B cell (primary cell): ENCODE measurements around the gene PARD3B. TPM values are rescaled to one million over a fixed set of nuclear protein-coding genes. Genes with fewer than 3 reads are reported as not detected.

Experiments used
- ATAC-seq: fragments of 200-7000 bp; cut with Tn5 transposase; one replicate; pipeline ENCODE4 v1.10.0; 2021; ENCODE audit warnings: low read depth, mild to moderate bottlenecking, moderate number of reproducible peaks, moderate library complexity
- CTCF ChIA-PET: fragments of 350-600 bp; sonication (Branson Sonifier 250); formaldehyde crosslinking; loops from one replicate; lab custom pipeline; 2021; ENCODE audit warnings: antibody characterized with exemption, inconsistent platforms; lab: Charles Lee
- POLR2A ChIA-PET: fragments of 350-600 bp; sonication (Branson Sonifier 250); formaldehyde crosslinking; loops from one replicate; lab custom pipeline; 2021; ENCODE audit warnings: antibody characterized with exemption; lab: Charles Lee
- DNase-seq: peaks from one replicate; pipeline ENCODE4 v3.0.0; 2013
- H2AFZ ChIP-seq: 2 replicates; pipeline ENCODE4 v1.6.1; 2012; ENCODE audit warnings: mild to moderate bottlenecking, low read depth, low read length; ENCODE audit not compliant: insufficient read depth, poor library complexity, severe bottlenecking
- H3K27ac ChIP-seq, 2 donors: 1 replicate in 1 of 2; 2 replicates in 1 of 2; pipeline ENCODE4 v1.5.1; 2012 to 2013; ENCODE audit warnings: low read length in 2 of 2, mild to moderate bottlenecking in 2 of 2, moderate library complexity in 1 of 2
- H3K27me3 ChIP-seq, 4 experiments: fragments of 200-600 bp in 1 of 4; sonication (generic) in 1 of 4; replicated peaks in 1 of 4; 1 replicate in 2 of 4; 2 replicates in 2 of 4; pipeline versions ENCODE4 v1.6.1 to v1.7.0; 2013 to 2016; ENCODE audit warnings: low read length in 3 of 4, mild to moderate bottlenecking in 2 of 4, mixed read lengths in 1 of 4, moderate library complexity in 1 of 4; ENCODE audit not compliant: insufficient read depth in 4 of 4, control insufficient read depth in 3 of 4; ENCODE audit errors: control extremely low read depth in 1 of 4
- H3K36me3 ChIP-seq, 2 experiments: replicated peaks in 1 of 2; 1 replicate in 1 of 2; 2 replicates in 1 of 2; pipeline versions ENCODE4 v1.6.1 to v1.7.1; 2013; ENCODE audit warnings: low read length in 1 of 2; ENCODE audit not compliant: insufficient read depth in 2 of 2, control insufficient read depth in 1 of 2; ENCODE audit errors: control extremely low read depth in 1 of 2, extremely low read depth in 1 of 2
- H3K4me1 ChIP-seq, 2 donors: fragments of 200-600 bp in 1 of 2; sonication (generic) in 1 of 2; 1 replicate in 1 of 2; 2 replicates in 1 of 2; pipeline versions ENCODE4 v1.5.1 to v1.6.1; 2013 to 2017; ENCODE audit warnings: low read length in 2 of 2; ENCODE audit not compliant: control insufficient read depth in 2 of 2, insufficient read depth in 2 of 2
- H3K4me2 ChIP-seq: replicated peaks from 2 replicates; pipeline ENCODE3; 2012; ENCODE audit warnings: mild to moderate bottlenecking, low read depth, low read length; ENCODE audit not compliant: poor library complexity, severe bottlenecking
- H3K4me3 ChIP-seq, 5 experiments: fragments of 200-600 bp in 1 of 5; sonication (generic) in 1 of 5; 1 replicate in 3 of 5; 2 replicates in 2 of 5; pipeline versions ENCODE4 v1.5.1 to v1.7.0; 2011 to 2016; ENCODE audit warnings: low read length in 4 of 5, mild to moderate bottlenecking in 4 of 5, low read depth in 2 of 5, control low read depth in 1 of 5, moderate library complexity in 1 of 5; ENCODE audit not compliant: insufficient read depth in 1 of 5; ENCODE audit errors: control extremely low read depth in 1 of 5, extremely low read depth in 1 of 5
- H3K79me2 ChIP-seq: fragments of 200-600 bp; sonication (generic); one replicate; pipeline ENCODE4 v1.6.0; 2016; ENCODE audit warnings: low read length; ENCODE audit not compliant: control insufficient read depth, insufficient read depth
- H3K9ac ChIP-seq: fragments of 200-600 bp; sonication (generic); 2 replicates; pipeline ENCODE4 v1.6.1; 2017; ENCODE audit warnings: mild to moderate bottlenecking, low read length, moderate library complexity
- H3K9me3 ChIP-seq, 3 donors: one replicate each; pipeline versions ENCODE4 v1.6.1 to v1.7.1; 2013; ENCODE audit warnings: low read length in 2 of 3; ENCODE audit not compliant: control insufficient read depth in 2 of 3, insufficient read depth in 1 of 3; ENCODE audit errors: control extremely low read depth in 1 of 3
- H4K20me1 ChIP-seq: 2 replicates; pipeline ENCODE4 v1.6.0; 2012; ENCODE audit warnings: mild to moderate bottlenecking, low read length; ENCODE audit not compliant: insufficient read depth, control insufficient read depth, poor library complexity, severe bottlenecking
- H3K27ac Mint-ChIP-seq: one replicate; pipeline ENCODE4 v1.8.0; 2021; ENCODE audit warnings: mixed read lengths
- H3K27me3 Mint-ChIP-seq: one replicate; pipeline ENCODE4 v1.8.0; 2021; ENCODE audit warnings: mixed read lengths
- H3K4me1 Mint-ChIP-seq: one replicate; pipeline ENCODE4 v1.8.0; 2021; ENCODE audit warnings: mixed read lengths
- H3K4me3 Mint-ChIP-seq: one replicate; pipeline ENCODE4 v1.8.0; 2021; ENCODE audit warnings: mixed read lengths
- H3K9me3 Mint-ChIP-seq: one replicate; pipeline ENCODE4 v1.8.0; 2022; ENCODE audit warnings: mixed read lengths; ENCODE audit not compliant: insufficient read depth
- CTCF ChIP-seq: fragments of 200-600 bp; IDR thresholded peaks from one replicate; pipeline ENCODE4 v1.8.0; 2022; ENCODE audit warnings: antibody characterized with exemption, mild to moderate bottlenecking
- EZH2 ChIP-seq: IDR thresholded peaks from 2 replicates; pipeline ENCODE4 v1.6.1; 2012; ENCODE audit warnings: borderline replicate concordance, low read depth, mild to moderate bottlenecking, moderate library complexity, low read length; ENCODE audit not compliant: insufficient read depth, poor library complexity, severe bottlenecking
- WGBS: methylation state at CpG from one replicate; pipeline ENCODE4 v1.1.5; 2013; ENCODE audit warnings: missing lambda C conversion rate; ENCODE audit not compliant: insufficient coverage; 5-methylcytosine and 5-hydroxymethylcytosine counted together
- intact Hi-C: fragments of 100-400 bp; cut with micrococcal nuclease; formaldehyde crosslinking; loops from one replicate; pipeline ENCODE4 v1.10.0; 2022
- polyA plus RNA-seq: library from polyadenylated mRNA; depleted of rRNA; stranded (reverse); fragments of >200 nt; gene quantifications from 2 replicates; pipeline ENCODE4 v1.2.3, GENCODE V29; 2012
- total RNA-seq, 2 donors: library from RNA; stranded (reverse); fragments of 120-200 nt in 1 of 2; gene quantifications; 1 replicate in 1 of 2; 2 replicates in 1 of 2; pipeline versions ENCODE4 v1.2.3 to v1.2.4, GENCODE V29; 2013 to 2022

The PARD3B gene
- total and polyA plus RNA-seq, 2 donors (not counting 1 experiment from before 2014, with no cell fraction given), result not detected

- CTCF ChIA-PET, result no interaction called here
- no peaks in the 10 kb centered on the region for H3K4me1 Mint-ChIP-seq
These were observed 182.1 kb downstream of the PARD3B start for GRCh38 chr2:204727368-204727767.

GRCh38 chr2:204730603-204731002 is 185.3 kb downstream of the PARD3B start:
- H3K4me3 Mint-ChIP-seq, result no peak overlapping the region
- no peaks in the 10 kb centered on the region for H3K27me3 ChIP-seq
- no peak for ATAC-seq
- TF ChIP-seq CTCF, result no peak
- TF ChIP-seq EZH2, result no peak
- H3K79me2 ChIP-seq, result no peaks in the 10 kb centered on the region
- H3K36me3 ChIP-seq, result no peaks in the 10 kb centered on the region
- no peak overlapping the region for H2AFZ ChIP-seq
- CTCF ChIA-PET, result no interaction called here
- no peak overlapping the region for H3K27ac ChIP-seq
- no peaks in the 10 kb centered on the region for H4K20me1 ChIP-seq
- no peak overlapping the region for H3K4me2 ChIP-seq
- no peak overlapping the region for H3K4me3 ChIP-seq
- H3K4me1 Mint-ChIP-seq, result no peaks in the 10 kb centered on the region
- H3K9me3 Mint-ChIP-seq, result peaks cover 5% of the 10 kb centered on the region
- no peaks in the 10 kb centered on the region for H3K4me1 ChIP-seq
- H3K9ac ChIP-seq, result no peak overlapping the region
- POLR2A ChIA-PET, result no interaction called here
- no peaks in the 10 kb centered on the region for H3K27me3 Mint-ChIP-seq
- WGBS, result 57% methylated on average over 1 of the region's 4 CpGs
- intact Hi-C loops, result no loop called here
- no peak overlapping the region for H3K27ac Mint-ChIP-seq
- no peak for DNase-seq
- H3K9me3 ChIP-seq, result peaks cover 0 to 2% (median 0%) of the 10 kb centered on the region in 3 donors

More at GRCh38 chr2:204727368-204727767, 182.1 kb downstream of the PARD3B start:
- no peak overlapping the region for H3K27ac ChIP-seq
- H3K9ac ChIP-seq, result no peak overlapping the region
- ATAC-seq, result no peak
- no peak for DNase-seq
- no peak overlapping the region for H3K4me2 ChIP-seq
- intact Hi-C loops, result no loop called here
- no peaks in the 10 kb centered on the region for H3K27me3 Mint-ChIP-seq
- no peak overlapping the region for H3K27ac Mint-ChIP-seq
- no peak overlapping the region for H3K4me3 ChIP-seq
- H3K4me3 Mint-ChIP-seq, result no peak overlapping the region
- TF ChIP-seq CTCF, result no peak
- no peak for TF ChIP-seq EZH2
- H3K9me3 Mint-ChIP-seq, result peaks cover 5% of the 10 kb centered on the region
- no peaks in the 10 kb centered on the region for H4K20me1 ChIP-seq
- no peaks in the 10 kb centered on the region for H3K79me2 ChIP-seq
- no peaks in the 10 kb centered on the region for H3K36me3 ChIP-seq
- no peaks in the 10 kb centered on the region for H3K4me1 ChIP-seq
- POLR2A ChIA-PET, result no interaction called here
- H2AFZ ChIP-seq, result no peak overlapping the region
- no peaks in the 10 kb centered on the region for H3K27me3 ChIP-seq
- peaks cover 0 to 2% (median 0%) of the 10 kb centered on the region in 3 donors for H3K9me3 ChIP-seq
- WGBS, result 90% methylated on average over 2 of the region's 3 CpGs
